K562 (cell line): ENCODE results near the gene COL23A1. TPM values are rescaled to one million over a fixed set of nuclear protein-coding genes. Genes with fewer than 3 reads are reported as not detected.

ENCODE experiments used
- ATAC-seq: fragments of 200-7000 bp; cut with Tn5 transposase; 3 replicates; pipeline ENCODE4 v1.9.1; 2020; ENCODE audit warnings: moderate library complexity
- BruUV-seq: library from RNA; stranded (reverse); fragments of 400-500 nt; replicated peaks from 2 replicates; lab custom pipeline; 2021; lab: Mats Ljungman, UMichigan
- CTCF ChIA-PET: fragments of 300-600 bp; formaldehyde crosslinking; extraction: SDS; loops from one replicate; lab custom pipeline; 2021; ENCODE audit warnings: low intra/inter-chr PET ratio; lab: Yijun Ruan, JAX
- POLR2A ChIA-PET: fragments of 300-600, 350-650 bp; sonication (Branson Sonifier 250); formaldehyde crosslinking; extraction: SDS; loops from one replicate; lab custom pipeline; 2021; ENCODE audit warnings: antibody characterized with exemption, inconsistent platforms; lab: Yijun Ruan, JAX
- DNase-seq, 4 experiments: peaks; one replicate each; pipeline versions ENCODE4 v3.0.0 to v3.0.0-alpha.2; 2011 to 2018; ENCODE audit warnings: low spot score in 3 of 4, mixed read lengths in 3 of 4; ENCODE audit errors: extremely low read depth in 1 of 4
- FAIRE-seq: peaks from 2 replicates; lab custom pipeline; 2011; peaks lifted over from hg19 to GRCh38; lab: Jason Lieb, UNC
- H2AFZ ChIP-seq: 2 replicates; pipeline ENCODE4 v1.6.0; 2011; ENCODE audit warnings: low read depth, low read length, control low read depth, inconsistent platforms
- H3K27ac ChIP-seq: fragments of 200-600 bp; 3 replicates; pipeline ENCODE4 v1.8.0; 2011; ENCODE audit warnings: low read depth, mild to moderate bottlenecking, control low read depth, inconsistent platforms, low read length, moderate library complexity, mixed read lengths; ENCODE audit errors: extremely low read depth
- H3K27me3 ChIP-seq, 2 experiments: fragments of 300-600 bp in 1 of 2; 2 replicates in 1 of 2; 3 replicates in 1 of 2; pipeline versions ENCODE4 v1.6.0 to v1.8.0; 2011; ENCODE audit warnings: inconsistent platforms in 2 of 2, low read length in 2 of 2, mild to moderate bottlenecking in 1 of 2, mixed read lengths in 1 of 2, moderate library complexity in 1 of 2; ENCODE audit not compliant: control insufficient read depth in 2 of 2, insufficient read depth in 2 of 2
- H3K36me3 ChIP-seq: fragments of 300-600 bp; 3 replicates; pipeline ENCODE4 v1.8.0; 2011; ENCODE audit warnings: mild to moderate bottlenecking, low read length, inconsistent platforms; ENCODE audit not compliant: control insufficient read depth, insufficient read depth
- H3K4me1 ChIP-seq, 2 experiments: fragments of 200-600 bp in 1 of 2; replicated peaks in 1 of 2; 2 replicates in 1 of 2; 3 replicates in 1 of 2; pipeline versions ENCODE4 v1.5.1 to v1.8.0; 2011; ENCODE audit warnings: inconsistent platforms in 2 of 2, low read length in 2 of 2, mild to moderate bottlenecking in 1 of 2, mixed read lengths in 1 of 2, moderate library complexity in 1 of 2; ENCODE audit not compliant: control insufficient read depth in 2 of 2, insufficient read depth in 2 of 2
- H3K4me2 ChIP-seq: 2 replicates; pipeline ENCODE4 v1.6.1; 2011; ENCODE audit warnings: low read length, control low read depth, inconsistent platforms, mixed read lengths; ENCODE audit not compliant: insufficient read depth
- H3K4me3 ChIP-seq: fragments of 200-600 bp; sonication (generic), shearing (Covaris generic); 2 replicates; pipeline ENCODE4 v1.5.1; 2016; ENCODE audit warnings: control low read depth, inconsistent platforms
- H3K79me2 ChIP-seq: fragments of 200-600 bp; 3 replicates; pipeline ENCODE4 v1.8.0; 2011; ENCODE audit warnings: low read length, inconsistent platforms; ENCODE audit not compliant: control insufficient read depth, insufficient read depth
- H3K9ac ChIP-seq, 2 experiments: 2 replicates each; pipeline versions ENCODE4 v1.6.0 to v1.6.1; 2011; ENCODE audit warnings: low read depth in 2 of 2, low read length in 2 of 2, control low read depth in 1 of 2, inconsistent platforms in 1 of 2, mild to moderate bottlenecking in 1 of 2, mixed read lengths in 1 of 2; ENCODE audit not compliant: insufficient read depth in 1 of 2
- H3K9me1 ChIP-seq: one replicate; pipeline ENCODE4 v1.6.0; 2011; ENCODE audit warnings: inconsistent platforms, mild to moderate bottlenecking, low read length, moderate library complexity; ENCODE audit not compliant: control insufficient read depth, insufficient read depth
- H3K9me3 ChIP-seq: replicated peaks from 2 replicates; pipeline ENCODE4 v1.5.1; 2011; ENCODE audit warnings: low read depth, low read length, inconsistent platforms; ENCODE audit not compliant: control insufficient read depth, insufficient read depth
- H4K20me1 ChIP-seq: replicated peaks from 2 replicates; pipeline ENCODE4 v1.6.1; 2011; ENCODE audit warnings: low read length, inconsistent platforms, mixed read lengths; ENCODE audit not compliant: control insufficient read depth, insufficient read depth
- PRDM10 ChIP-seq: fragments of 450-650 bp; IDR thresholded peaks from 2 replicates; pipeline ENCODE4 v1.6.1; 2018; ENCODE audit not compliant: partially characterized antibody
- ZZZ3 ChIP-seq: fragments of 450-650 bp; IDR thresholded peaks from 2 replicates; pipeline ENCODE4 v1.6.1; 2016; ENCODE audit warnings: antibody characterized with exemption, mild to moderate bottlenecking, moderate library complexity
- WGBS: fragments of 100-300 bp; shearing (Covaris generic); methylation state at CpG from one replicate; pipeline ENCODE4 v1.1.6; 2016; ENCODE audit warnings: low coverage, mixed read lengths; ENCODE audit not compliant: insufficient coverage; ENCODE audit errors: missing lambda C conversion rate; 5-methylcytosine and 5-hydroxymethylcytosine counted together
- in situ Hi-C: fragments of 300-500 bp; cut with MboI; formaldehyde crosslinking; loops from 4 replicates; pipeline ENCODE4 v1.15.0; 2018; ENCODE audit warnings: inconsistent platforms, mixed read lengths
- intact Hi-C: fragments of 100-400 bp; cut with micrococcal nuclease; formaldehyde crosslinking; loops from 2 replicates; pipeline ENCODE4 v1.14.2; 2022
- polyA plus RNA-seq, 8 experiments: library from polyadenylated mRNA; depleted of rRNA in 4 of 8; stranded (reverse) in 5 of 8; unstranded in 3 of 8; fragments of >200 nt; fragmentation: Nextera tagmentation in 2 of 8; fragmentation: Illumina TruSeq in 1 of 8; extraction: Ambion mirVana in 2 of 8; extraction: Trizol in 1 of 8; gene quantifications; 2 replicates each; pipeline versions ENCODE4 v1.2.1 to v1.2.3, GENCODE V29; 2011 to 2014; ENCODE audit warnings: inconsistent platforms in 1 of 8, missing spikeins in 1 of 8
- total RNA-seq, 7 experiments: library from RNA; depleted of rRNA in 6 of 7; stranded (reverse); fragments of >200 nt in 6 of 7; fragmentation: Illumina TruSeq in 2 of 7; extraction: Trizol in 2 of 7; gene quantifications; 2 replicates each; pipeline versions ENCODE4 v1.2.1 to v1.2.3, GENCODE V29; 2011 to 2021; ENCODE audit warnings: low replicate concordance in 1 of 7

The COL23A1 gene
- total and polyA plus RNA-seq, 9 of the 15 experiments (the other 6 are each of a cell fraction or from before 2014, with no cell fraction given), result 0.09 TPM; not detected in 8

- H3K9ac ChIP-seq, result no peak overlapping the region
- ChIA-PET CTCF (no interaction called here), POLR2A (interaction anchor here (0.6 kb wide), 1 partner anchor 451 kb away, joined by 3 read pairs; no protein-coding TSS in a partner anchor)
- peaks cover 4% of the 10 kb centered on the region; the same call in 1 of the 2 replicates for H3K9me3 ChIP-seq
- H3K79me2 ChIP-seq, result no peaks in the 10 kb centered on the region
- peak; percentile 73 for TF ChIP-seq PRDM10
- TF ChIP-seq ZZZ3, result no peak
- H3K27me3 ChIP-seq, result peaks cover 18 to 89% of the 10 kb centered on the region in 2 experiments; a peak in 4 of 5 replicates
- H3K27ac ChIP-seq, result no peak overlapping the region
- WGBS, result 13% methylated on average over 13 of the region's 14 CpGs
- no peaks in the 10 kb centered on the region for H4K20me1 ChIP-seq
- BruUV-seq, result no TSS peak
- in situ Hi-C loops (no loop called here), intact Hi-C loops (no loop called here)
- DNase-seq (no peak), ATAC-seq (no peak; the same call in 2 of the 3 replicates), FAIRE-seq (no peak)
- H3K36me3 ChIP-seq, result no peaks in the 10 kb centered on the region
- H3K4me1 ChIP-seq, result peaks cover 0 to 3% of the 10 kb centered on the region in 2 experiments; a peak in 1 of 5 replicates
- no peak overlapping the region for H2AFZ ChIP-seq
- H3K9me1 ChIP-seq, result no peaks in the 10 kb centered on the region
- H3K4me2 ChIP-seq, result no peak overlapping the region
- H3K4me3 ChIP-seq, result no peak overlapping the region
These were observed 316.3 kb downstream of the COL23A1 start for GRCh38 chr5:178273665-178274541.
